GM21825 (cell line): ENCODE results near the gene HGFAC.
"Not testable (repeated sequence)": the region's sequence is repeated elsewhere in the genome, so short reads cannot be mapped to it uniquely, and the experiment has no call there.

Experiments
- ATAC-seq: cut with Tn5 transposase; IDR thresholded peaks from one replicate; pipeline ENCODE4 v1.9.1; 2021; ENCODE audit warnings: mild to moderate bottlenecking, moderate library complexity; ENCODE audit not compliant: unreplicated experiment

HGFAC gene

GRCh38 chr4:3459156-3459555 is 17.4 kb downstream of the HGFAC start:
- not testable (repeated sequence) for ATAC-seq

- no peak for ATAC-seq
Measured at GRCh38 chr4:3460926-3461325, 19.2 kb downstream of the HGFAC start.

- ATAC-seq, result no peak
Measured at GRCh38 chr4:3461515-3462291, 19.9 kb downstream of the HGFAC start.

GRCh38 chr4:3462321-3462789 is 20.6 kb downstream of the HGFAC start:
- ATAC-seq, result no peak

- no peak for ATAC-seq
Measured at GRCh38 chr4:3462790-3463415, 21.1 kb downstream of the HGFAC start, which contains the start of gene DOK7. Gene DOK7, plus strand, starts transcription at chr4:3463306. Its CDS starts 70 bp downstream, at chr4:3463376.

GRCh38 chr4:3463556-3464348 is 22.0 kb downstream of the HGFAC start:
- ATAC-seq, result no peak

- no peak for ATAC-seq
Measured at GRCh38 chr4:3464349-3464905, 22.7 kb downstream of the HGFAC start.

- ATAC-seq, result no peak
Measured at GRCh38 chr4:3464911-3465697, 23.3 kb downstream of the HGFAC start.

GRCh38 chr4:3465698-3466671 is 24.2 kb downstream of the HGFAC start:
- ATAC-seq, result no peak

GRCh38 chr4:3466691-3467600 is 25.2 kb downstream of the HGFAC start:
- ATAC-seq, result no peak

- ATAC-seq, result no peak
Measured at GRCh38 chr4:3467601-3468031, 25.8 kb downstream of the HGFAC start.

- no peak for ATAC-seq
Measured at GRCh38 chr4:3468154-3468553, 26.4 kb downstream of the HGFAC start.

- no peak for ATAC-seq
Measured at GRCh38 chr4:3468804-3469203, 27.0 kb downstream of the HGFAC start.

GRCh38 chr4:3469386-3470243 is 27.8 kb downstream of the HGFAC start:
- ATAC-seq, result no peak

- ATAC-seq, result no peak
Measured at GRCh38 chr4:3470244-3471097, 28.7 kb downstream of the HGFAC start.

GRCh38 chr4:3471098-3471760 is 29.5 kb downstream of the HGFAC start:
- ATAC-seq, result no peak
